ENCODE measurements around the gene UBASH3B.

The UBASH3B gene

GRCh38 chr11:122679466-122679865, 23.9 kb downstream of the UBASH3B start:
- no peak for DNase-seq

- no peak for DNase-seq
These were observed 25.5 kb downstream of the UBASH3B start for GRCh38 chr11:122681070-122681469.

GRCh38 chr11:122681735-122682134, 26.2 kb downstream of the UBASH3B start:
- DNase-seq, result no peak

GRCh38 chr11:122682464-122682863, 26.9 kb downstream of the UBASH3B start:
- DNase-seq, result no peak

GRCh38 chr11:122685041-122685440, 29.5 kb downstream of the UBASH3B start:
- no peak for DNase-seq

- no peak for DNase-seq
These were observed 30.6 kb downstream of the UBASH3B start for GRCh38 chr11:122686111-122686510.

- DNase-seq, result no peak
These were observed 34.9 kb downstream of the UBASH3B start for GRCh38 chr11:122690384-122690783.

GRCh38 chr11:122690801-122691548, 35.5 kb downstream of the UBASH3B start:
- DNase-seq, result no peak

- no peak for DNase-seq
These were observed 36.1 kb downstream of the UBASH3B start for GRCh38 chr11:122691549-122692150.

GRCh38 chr11:122692444-122692843, 36.9 kb downstream of the UBASH3B start:
- no peak for DNase-seq

GRCh38 chr11:122695076-122695615, 39.6 kb downstream of the UBASH3B start:
- no peak for DNase-seq

GRCh38 chr11:122696662-122697061, 41.1 kb downstream of the UBASH3B start:
- DNase-seq, result peak; percentile 72

- peak; percentile 18 for DNase-seq
These were observed 42.2 kb downstream of the UBASH3B start for GRCh38 chr11:122697636-122698167.

- DNase-seq, result no peak
These were observed 42.9 kb downstream of the UBASH3B start for GRCh38 chr11:122698392-122698791.

- no peak for DNase-seq
These were observed 45.1 kb downstream of the UBASH3B start for GRCh38 chr11:122700666-122701065.

- no peak for DNase-seq
These were observed 45.6 kb downstream of the UBASH3B start for GRCh38 chr11:122701143-122701542.

GRCh38 chr11:122703541-122704272, 48.2 kb downstream of the UBASH3B start:
- peak; percentile 75 for DNase-seq

GRCh38 chr11:122705396-122705795, 49.9 kb downstream of the UBASH3B start:
- DNase-seq, result no peak

- DNase-seq, result no peak
These were observed 51.0 kb downstream of the UBASH3B start for GRCh38 chr11:122706291-122707088.

GRCh38 chr11:122707111-122707510, 51.6 kb downstream of the UBASH3B start:
- DNase-seq, result no peak

- no peak for DNase-seq
These were observed 52.4 kb downstream of the UBASH3B start for GRCh38 chr11:122707901-122708300.

GRCh38 chr11:122709039-122709760, 53.7 kb downstream of the UBASH3B start:
- no peak for DNase-seq

Data from stimulated activated CD4-positive, alpha-beta T cell treated with anti-CD3 and anti-CD28 coated beads, Interleukin-1b, Interleukin-23, amount 100 ng/mL, for 48 hours (primary cell).